SKM-1 (cell line): ENCODE data around the gene STXBP1.

Source experiments
- DNase-seq: peaks from one replicate; lab custom pipeline; 2025; ENCODE audit not compliant: unreplicated experiment; lab: John Stamatoyannopoulos, UW

STXBP1 gene

DNA sequence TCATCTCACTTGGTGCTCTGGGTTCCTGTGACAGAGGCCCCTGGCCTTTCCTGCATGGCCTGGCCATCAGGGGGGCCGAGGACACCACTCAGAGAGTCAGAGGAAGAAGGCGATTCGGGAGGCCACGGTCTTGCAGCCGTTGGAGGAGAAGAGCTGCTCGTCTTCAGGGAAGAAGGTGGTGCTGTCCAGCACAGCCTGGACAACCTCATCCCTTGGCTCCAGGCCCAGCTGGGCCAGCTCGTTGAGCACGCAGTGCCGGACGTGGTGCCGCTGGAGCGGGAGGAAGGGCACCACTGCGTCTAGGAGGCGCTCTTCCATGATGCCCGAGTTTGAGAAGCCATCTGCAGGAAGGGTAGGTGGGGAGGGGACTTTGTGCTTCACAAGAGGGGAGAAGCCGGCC, 119.9 kb downstream of the STXBP1 start:
- no peak for DNase-seq

DNA sequence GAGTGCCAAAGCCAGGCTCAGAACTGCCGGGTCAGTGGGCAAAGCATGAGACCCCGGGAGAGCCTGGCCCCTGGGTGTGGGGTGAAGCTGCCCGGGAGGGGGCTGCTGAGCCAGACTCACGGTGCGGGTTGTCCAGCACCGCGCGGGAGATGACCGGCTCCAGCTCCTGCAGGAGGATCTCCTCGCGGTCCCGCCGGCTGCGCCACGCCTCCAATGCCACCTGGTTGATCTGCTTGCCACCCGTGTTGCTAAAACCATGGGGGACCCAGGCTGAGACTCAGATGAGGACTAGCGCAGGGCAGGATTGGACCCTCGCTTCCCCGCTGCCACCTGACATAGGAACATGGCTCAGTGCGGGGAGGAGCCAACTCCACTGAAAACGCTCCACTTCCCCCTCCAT, 120.4 kb downstream of the STXBP1 start:
- no peak for DNase-seq

DNA sequence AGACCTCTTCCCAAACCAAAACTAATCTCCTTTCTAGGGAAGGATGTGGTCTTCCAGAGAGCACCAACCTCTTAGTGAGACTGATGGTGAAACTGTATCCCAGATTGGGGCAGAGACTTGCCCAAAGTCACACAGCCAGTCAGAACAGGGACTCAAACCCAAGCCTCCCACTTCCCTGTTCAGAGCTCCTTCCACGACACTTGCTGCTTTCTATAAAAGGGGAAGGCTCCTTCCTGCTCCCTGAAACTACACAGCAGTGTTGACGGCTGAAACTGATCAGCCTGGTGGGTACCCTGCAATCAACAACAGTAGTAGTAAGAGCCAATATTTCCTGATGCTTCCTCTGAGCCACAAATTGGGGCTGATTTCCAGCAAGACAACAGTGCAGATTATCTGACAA, 121.5 kb downstream of the STXBP1 start:
- DNase-seq, result no peak

DNA sequence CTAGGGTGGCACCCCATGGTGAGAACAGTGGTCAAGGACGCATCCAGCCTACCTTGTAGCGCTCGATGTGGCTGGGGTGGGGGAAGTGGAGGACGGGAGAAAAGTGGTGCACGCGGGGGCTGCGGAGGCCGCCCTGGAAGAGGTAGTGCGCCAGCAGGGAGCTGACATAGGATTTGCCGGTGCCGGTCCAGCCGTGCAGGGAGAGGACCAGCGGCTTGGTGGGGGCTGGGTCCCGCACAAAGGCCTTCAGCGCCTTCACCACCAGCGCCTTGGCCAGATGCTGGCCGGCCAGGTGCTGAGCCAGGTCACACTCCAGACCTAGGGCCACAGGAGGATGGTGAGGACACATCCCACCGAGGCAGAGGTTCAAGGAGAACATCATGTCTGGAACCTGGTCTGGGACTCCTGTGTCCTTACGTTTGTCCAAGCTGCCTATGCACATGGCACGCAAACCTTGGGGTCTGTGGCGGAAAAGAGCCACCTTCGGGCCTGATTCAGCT, 122.2 kb downstream of the STXBP1 start:
- no peak for DNase-seq

DNA sequence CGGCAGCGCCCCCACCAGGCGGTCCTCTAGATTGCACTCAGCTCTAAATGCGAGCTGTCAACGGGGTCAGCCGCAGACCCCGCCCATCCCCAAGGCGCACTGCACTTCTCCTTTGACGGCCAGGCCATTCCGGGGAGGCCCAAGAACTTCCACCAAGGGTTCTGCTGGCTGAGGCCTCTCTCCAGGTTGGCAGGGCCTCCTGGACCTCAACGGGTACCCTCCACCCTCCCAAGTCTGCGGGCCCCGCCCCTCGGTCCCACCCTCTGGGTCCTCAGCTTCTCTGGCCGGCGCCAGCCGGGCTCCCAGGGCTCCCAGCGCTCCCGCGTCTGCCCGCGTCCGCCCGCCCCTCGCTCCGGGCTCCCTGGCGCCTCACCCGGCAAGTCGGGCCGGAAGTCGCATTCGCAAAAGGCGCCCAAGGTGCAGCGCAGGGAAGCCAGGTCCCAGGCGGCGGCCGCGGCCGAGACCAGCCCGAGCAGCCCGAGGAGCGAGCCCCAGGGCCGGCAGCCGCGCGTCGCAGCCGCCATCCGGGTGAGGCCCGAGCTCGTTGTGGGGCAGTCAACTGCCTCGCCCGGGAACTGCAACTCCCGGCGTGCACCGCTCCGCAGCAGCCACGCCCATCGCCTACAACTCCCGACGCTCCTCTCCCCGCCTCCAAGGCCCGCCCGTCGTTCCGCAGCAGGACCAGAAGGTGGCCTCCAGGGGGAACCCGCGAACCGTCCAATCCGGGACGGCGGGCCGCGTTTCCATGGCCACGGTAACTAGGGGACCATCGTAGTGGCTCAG, 122.9 kb downstream of the STXBP1 start, which contains the start of gene TOR2A:
TOR2A (minus strand) TSS at position 548 of the 783 bp plus-strand sequence; CDS start at position 524, 24 bp downstream.
- DNase-seq, result peak; percentile 97

DNA sequence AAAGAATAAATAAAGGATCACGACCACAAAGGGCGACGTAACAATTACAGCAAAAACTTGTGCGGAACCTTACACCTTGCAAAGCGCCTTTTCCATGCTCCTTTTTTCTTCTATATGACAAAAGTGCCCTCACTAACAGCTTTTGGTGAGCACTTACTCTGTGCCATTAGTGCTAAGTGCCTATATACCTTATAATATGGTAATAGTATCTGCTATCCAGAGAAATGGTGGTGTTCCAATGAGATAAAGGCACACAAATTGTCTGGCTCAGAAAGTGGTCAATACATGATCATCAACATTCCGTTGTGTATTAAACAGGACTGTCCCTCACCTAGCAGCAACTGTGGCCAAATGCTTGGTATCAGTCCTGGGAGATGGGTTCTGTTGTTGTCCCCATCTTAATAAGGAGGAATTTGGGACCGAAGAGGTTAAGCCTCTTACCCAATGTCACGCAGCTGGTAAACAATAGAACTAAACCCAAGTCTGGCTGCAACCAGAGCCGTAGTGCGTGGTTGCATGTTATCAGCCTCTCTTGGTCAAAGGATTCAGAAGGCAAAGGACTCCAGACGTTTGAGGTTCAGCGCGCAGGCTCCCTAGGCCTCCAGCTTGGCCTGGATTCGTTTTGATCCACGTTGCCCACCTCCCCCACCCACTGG, 123.6 kb downstream of the STXBP1 start:
- no peak for DNase-seq

DNA sequence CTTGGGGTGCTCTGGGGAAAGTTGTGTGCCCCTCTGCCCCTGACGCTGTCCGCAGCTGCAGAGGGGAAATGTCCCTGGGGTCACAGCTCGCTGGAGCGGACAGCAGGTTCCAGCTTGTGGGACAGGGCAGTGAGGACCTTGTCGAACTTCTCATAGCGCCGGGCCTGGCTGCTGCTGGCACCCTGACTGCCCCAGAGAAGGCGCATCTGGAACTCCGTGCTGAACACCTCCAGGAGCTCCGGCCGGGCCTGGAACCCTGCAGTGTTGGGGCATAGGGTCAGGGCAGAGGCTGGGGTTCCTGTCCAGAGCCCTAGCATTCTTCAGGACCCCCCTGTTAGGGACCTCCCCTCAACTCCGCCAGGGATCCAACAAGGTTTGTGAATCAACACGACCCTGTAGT, 126.6 kb downstream of the STXBP1 start:
- DNase-seq, result no peak

DNA sequence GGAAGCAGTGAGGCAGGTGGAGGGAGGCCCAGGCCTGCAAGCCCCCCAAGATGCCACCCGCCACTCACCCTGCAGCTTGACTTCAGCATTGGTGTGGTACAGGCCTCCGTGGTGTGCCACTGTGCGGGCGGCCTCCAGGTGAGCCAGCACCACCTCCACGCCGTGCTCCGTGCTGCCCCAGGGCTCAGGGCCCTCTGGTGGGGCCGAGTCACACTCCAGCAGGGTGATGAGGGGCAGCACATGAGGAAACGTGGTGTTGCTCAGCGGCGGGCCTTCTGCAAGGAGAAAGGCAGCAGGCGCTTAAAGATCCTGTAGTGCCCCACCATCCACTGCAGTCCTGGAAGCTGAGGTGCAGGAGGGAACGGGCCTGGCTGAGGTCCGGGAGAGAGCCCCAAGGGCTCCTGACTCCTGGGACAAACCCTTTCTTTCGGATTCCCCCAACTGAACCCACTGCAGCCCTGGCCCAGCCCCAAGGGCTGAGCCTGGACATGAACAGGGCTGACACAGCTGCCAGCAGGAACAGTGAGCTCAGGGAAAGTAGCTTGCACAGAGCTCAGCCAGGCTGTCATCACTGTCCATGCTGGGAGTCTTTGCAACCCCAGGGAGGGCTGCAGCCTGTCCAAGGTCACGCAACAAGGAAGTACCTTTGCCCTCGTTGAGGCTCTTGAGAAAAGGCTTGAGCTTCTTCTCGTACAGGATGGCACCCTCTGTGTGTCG, 127.7 kb downstream of the STXBP1 start:
- no peak for DNase-seq

DNA sequence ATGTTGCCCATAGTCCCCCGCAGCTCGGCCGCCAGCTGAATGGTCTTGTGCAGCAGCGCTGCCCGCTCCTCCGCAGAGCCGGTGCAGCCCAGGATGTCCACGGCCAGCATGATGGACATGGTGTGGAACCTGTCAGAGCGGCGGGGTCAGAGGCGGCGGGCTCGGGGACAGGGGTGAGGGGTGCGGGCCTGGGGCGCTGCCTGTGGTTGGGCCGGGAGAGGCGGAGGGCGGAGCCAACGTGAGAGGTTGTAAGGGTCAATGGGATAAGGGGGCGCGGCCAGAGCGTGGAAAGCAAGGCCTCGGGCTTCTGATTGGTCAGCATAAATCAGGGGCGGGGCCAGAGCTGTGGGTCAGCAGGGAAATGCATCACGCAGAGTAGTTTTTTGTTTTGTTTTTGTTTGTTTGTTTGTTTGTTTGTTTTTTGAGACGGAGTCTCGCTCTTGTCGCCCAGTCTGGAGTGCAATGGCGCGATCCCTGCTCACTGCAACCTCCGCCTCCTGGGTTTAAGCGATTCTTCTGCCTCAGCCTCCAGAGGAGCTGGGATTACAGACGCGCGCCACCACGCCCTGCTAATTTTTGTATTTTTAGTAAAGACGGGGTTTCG, 129.9 kb downstream of the STXBP1 start:
- DNase-seq, result no peak
